ENCODE results near the gene PIP4K2A.

- TF ChIP-seq CTCF (IDR thresholded peaks at IDR 0.05) (no peak), ZFX (IDR thresholded peaks at IDR 0.05; ENCODE audit: borderline replicate concordance) (no peak)
Observed at GRCh38 chr10:22607261-22607660, 107.1 kb downstream of the PIP4K2A start.

Data from 22Rv1 (cell line).